HEK293 (cell line): ENCODE results near the gene FASTKD3.

Experiments
- GLIS1 ChIP-seq: fragments of 450-650 bp; formaldehyde crosslinking; IDR thresholded peaks from 2 replicates; pipeline ENCODE4 v1.5.1; 2016; ENCODE audit warnings: missing biosample characterization, missing genetic modification characterization
- HOXD13 ChIP-seq: sonication (generic); formaldehyde crosslinking; IDR thresholded peaks from 2 replicates; pipeline ENCODE4 v1.8.0; 2022; ENCODE audit warnings: missing genetic modification reagents, borderline replicate concordance
- IKZF3 ChIP-seq: fragments of 450-650 bp; IDR thresholded peaks from 2 replicates; pipeline ENCODE4 v1.5.0; 2018; ENCODE audit warnings: missing biosample characterization, mild to moderate bottlenecking, missing genetic modification characterization, moderate library complexity
- KLF10 ChIP-seq: fragments of 450-650 bp; IDR thresholded peaks from 2 replicates; pipeline ENCODE4 v1.5.1; 2018; ENCODE audit warnings: missing biosample characterization, mild to moderate bottlenecking, missing genetic modification characterization
- MEIS1 ChIP-seq: sonication (generic); formaldehyde crosslinking; IDR thresholded peaks from 2 replicates; pipeline ENCODE4 v1.8.1; 2022; ENCODE audit warnings: missing genetic modification reagents, mild to moderate bottlenecking, borderline replicate concordance
- ZBTB7A ChIP-seq: fragments of 450-650 bp; formaldehyde crosslinking; IDR thresholded peaks from 2 replicates; pipeline ENCODE4 v1.5.1; 2016; ENCODE audit warnings: low read depth, missing biosample characterization, missing genetic modification characterization
- ZBTB8A ChIP-seq: fragments of 450-650 bp; formaldehyde crosslinking; IDR thresholded peaks from 2 replicates; pipeline ENCODE4 v1.5.1; 2016; ENCODE audit warnings: missing biosample characterization, missing genetic modification characterization
- ZFP3 ChIP-seq: fragments of 450-650 bp; formaldehyde crosslinking; IDR thresholded peaks from 2 replicates; pipeline ENCODE4 v1.5.1; 2016; ENCODE audit warnings: low read depth, missing biosample characterization, missing genetic modification characterization
- ZFP37 ChIP-seq: fragments of 450-650 bp; formaldehyde crosslinking; IDR thresholded peaks from 2 replicates; pipeline ENCODE4 v1.5.1; 2016; ENCODE audit warnings: missing biosample characterization, missing genetic modification characterization
- ZNF112 ChIP-seq: fragments of 450-650 bp; formaldehyde crosslinking; IDR thresholded peaks from 2 replicates; pipeline ENCODE4 v1.5.0; 2017; ENCODE audit warnings: missing biosample characterization, missing genetic modification characterization
- ZNF133 ChIP-seq: fragments of 450-650 bp; formaldehyde crosslinking; IDR thresholded peaks from 2 replicates; pipeline ENCODE4 v1.5.1; 2016; ENCODE audit warnings: missing biosample characterization, missing genetic modification characterization
- ZNF155 ChIP-seq: fragments of 450-650 bp; formaldehyde crosslinking; IDR thresholded peaks from 2 replicates; pipeline ENCODE4 v1.5.1; 2016; ENCODE audit warnings: missing biosample characterization, missing genetic modification characterization
- ZNF266 ChIP-seq: fragments of 450-650 bp; formaldehyde crosslinking; IDR thresholded peaks from 2 replicates; pipeline ENCODE4 v1.5.1; 2016; ENCODE audit warnings: missing biosample characterization, missing genetic modification characterization, low read depth
- ZNF391 ChIP-seq: fragments of 450-650 bp; formaldehyde crosslinking; IDR thresholded peaks from 2 replicates; pipeline ENCODE4 v1.5.1; 2016; ENCODE audit warnings: low read depth, missing biosample characterization, missing genetic modification characterization, borderline replicate concordance
- ZNF521 ChIP-seq: fragments of 450-650 bp; formaldehyde crosslinking; IDR thresholded peaks from 2 replicates; pipeline ENCODE4 v1.5.1; 2017; ENCODE audit warnings: missing biosample characterization, mild to moderate bottlenecking, missing genetic modification characterization
- ZNF596 ChIP-seq: fragments of 450-650 bp; IDR thresholded peaks from 2 replicates; pipeline ENCODE4 v1.5.0; 2018; ENCODE audit warnings: missing biosample characterization, mild to moderate bottlenecking, missing genetic modification characterization, moderate library complexity
- ZNF658 ChIP-seq: fragments of 450-650 bp; formaldehyde crosslinking; IDR thresholded peaks from 2 replicates; pipeline ENCODE4; 2016; ENCODE audit warnings: missing biosample characterization, missing genetic modification characterization
- ZNF701 ChIP-seq: fragments of 450-650 bp; formaldehyde crosslinking; IDR thresholded peaks from 2 replicates; pipeline ENCODE4 v1.5.1; 2016; ENCODE audit warnings: missing biosample characterization, missing genetic modification characterization
- TF ChIP-seq, protein P1 (sequence below): fragments of 450-650 bp; formaldehyde crosslinking; IDR thresholded peaks from 2 replicates; pipeline ENCODE4 v1.5.1; 2016; ENCODE audit warnings: missing biosample characterization, missing genetic modification characterization
- TF ChIP-seq, protein P2 (sequence below): fragments of 450-650 bp; formaldehyde crosslinking; IDR thresholded peaks from 2 replicates; pipeline ENCODE4 v1.5.1; 2016; ENCODE audit warnings: missing biosample characterization, missing genetic modification characterization
- TF ChIP-seq, protein P3 (sequence below): fragments of 450-650 bp; formaldehyde crosslinking; IDR thresholded peaks from 2 replicates; pipeline ENCODE4 v1.5.1; 2016; ENCODE audit warnings: missing biosample characterization, missing genetic modification characterization
- TF ChIP-seq, protein P4 (sequence below): fragments of 450-650 bp; formaldehyde crosslinking; conservative IDR thresholded peaks from 2 replicates; pipeline ENCODE4 v1.5.1; 2016; ENCODE audit warnings: low read depth, missing biosample characterization, missing genetic modification characterization
- TF ChIP-seq, protein P5 (sequence below): fragments of 450-650 bp; formaldehyde crosslinking; IDR thresholded peaks from 2 replicates; pipeline ENCODE4 v1.5.1; 2017; ENCODE audit warnings: missing biosample characterization, missing genetic modification characterization
- TF ChIP-seq, protein P6 (sequence below): fragments of 450-650 bp; formaldehyde crosslinking; IDR thresholded peaks from 2 replicates; pipeline ENCODE4 v1.5.1; 2016; ENCODE audit warnings: missing biosample characterization, missing genetic modification characterization

FASTKD3 gene

DNA sequence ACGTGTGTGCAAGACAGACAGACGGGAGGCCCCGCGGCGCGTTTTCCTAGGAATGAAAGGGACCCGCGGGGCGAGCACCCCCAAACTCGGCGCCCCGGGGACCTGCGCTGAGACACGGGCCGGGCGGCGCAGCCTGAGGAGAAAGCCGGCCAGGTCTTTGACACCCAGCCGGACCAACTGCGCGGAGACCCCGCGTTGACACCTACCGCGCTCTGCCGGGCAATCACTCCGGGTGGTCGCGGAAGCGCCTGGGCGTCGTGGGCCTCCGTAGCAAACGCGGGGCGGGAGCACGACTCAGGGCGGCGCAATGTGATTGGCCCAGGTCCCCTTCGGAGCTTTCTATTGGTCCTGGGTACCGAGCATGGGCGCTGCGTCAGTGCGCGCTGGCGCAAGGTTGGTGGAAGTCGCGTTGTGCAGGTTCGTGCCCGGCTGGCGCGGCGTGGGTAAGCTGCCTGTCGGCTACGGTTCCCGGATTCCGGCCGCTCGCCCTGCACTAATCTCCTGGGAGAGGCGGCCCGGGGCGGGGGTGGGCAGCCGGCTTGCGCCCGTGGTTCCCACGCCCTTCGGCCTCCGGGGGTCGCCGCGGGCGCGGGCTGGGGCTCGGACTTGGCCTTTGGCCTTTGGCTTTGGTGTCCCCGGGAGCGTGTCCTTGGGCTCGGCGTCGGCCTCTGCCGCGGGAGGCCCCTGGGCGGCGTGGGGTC is at the start of gene FASTKD3, which contains the start of gene MTRR (continued):
- TF ChIP-seq ZNF133 (tag by site-specific recombination) (no peak), ZNF391 (tag by site-specific recombination) (no peak), ZNF701 (tag by site-specific recombination) (no peak), GLIS1 (tag by site-specific recombination) (peak; percentile 98), ZNF266 (tag by site-specific recombination) (no peak), ZFP3 (no peak), ZBTB7A (tag by site-specific recombination) (peak; percentile 95), KLF10 (tag by site-specific recombination) (no peak), ZNF658 (tag by site-specific recombination) (no peak), MEIS1 (CRISPR knock-in tag) (no peak), ZNF596 (peak; percentile 10; the same call in 1 of the 2 replicates), ZFP37 (tag by site-specific recombination) (0 out of 2 replicates have a peak, but pooled peaks have one; percentile 46), ZBTB8A (tag by site-specific recombination) (peak; percentile 89), ZNF112 (tag by site-specific recombination) (no peak), ZNF155 (no peak), ZNF521 (tag by site-specific recombination) (no peak), IKZF3 (no peak), HOXD13 (CRISPR knock-in tag) (no peak)
- TF ChIP-seq, protein P1, sequence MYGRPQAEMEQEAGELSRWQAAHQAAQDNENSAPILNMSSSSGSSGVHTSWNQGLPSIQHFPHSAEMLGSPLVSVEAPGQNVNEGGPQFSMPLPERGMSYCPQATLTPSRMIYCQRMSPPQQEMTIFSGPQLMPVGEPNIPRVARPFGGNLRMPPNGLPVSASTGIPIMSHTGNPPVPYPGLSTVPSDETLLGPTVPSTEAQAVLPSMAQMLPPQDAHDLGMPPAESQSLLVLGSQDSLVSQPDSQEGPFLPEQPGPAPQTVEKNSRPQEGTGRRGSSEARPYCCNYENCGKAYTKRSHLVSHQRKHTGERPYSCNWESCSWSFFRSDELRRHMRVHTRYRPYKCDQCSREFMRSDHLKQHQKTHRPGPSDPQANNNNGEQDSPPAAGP (tag by site-specific recombination): no peak; the same call in 1 of the 2 replicates
- TF ChIP-seq, protein P2, sequence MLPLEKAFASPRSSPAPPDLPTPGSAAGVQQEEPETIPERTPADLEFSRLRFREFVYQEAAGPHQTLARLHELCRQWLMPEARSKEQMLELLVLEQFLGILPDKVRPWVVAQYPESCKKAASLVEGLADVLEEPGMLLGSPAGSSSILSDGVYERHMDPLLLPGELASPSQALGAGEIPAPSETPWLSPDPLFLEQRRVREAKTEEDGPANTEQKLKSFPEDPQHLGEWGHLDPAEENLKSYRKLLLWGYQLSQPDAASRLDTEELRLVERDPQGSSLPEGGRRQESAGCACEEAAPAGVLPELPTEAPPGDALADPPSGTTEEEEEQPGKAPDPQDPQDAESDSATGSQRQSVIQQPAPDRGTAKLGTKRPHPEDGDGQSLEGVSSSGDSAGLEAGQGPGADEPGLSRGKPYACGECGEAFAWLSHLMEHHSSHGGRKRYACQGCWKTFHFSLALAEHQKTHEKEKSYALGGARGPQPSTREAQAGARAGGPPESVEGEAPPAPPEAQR (tag by site-specific recombination): no peak
- TF ChIP-seq, protein P3, sequence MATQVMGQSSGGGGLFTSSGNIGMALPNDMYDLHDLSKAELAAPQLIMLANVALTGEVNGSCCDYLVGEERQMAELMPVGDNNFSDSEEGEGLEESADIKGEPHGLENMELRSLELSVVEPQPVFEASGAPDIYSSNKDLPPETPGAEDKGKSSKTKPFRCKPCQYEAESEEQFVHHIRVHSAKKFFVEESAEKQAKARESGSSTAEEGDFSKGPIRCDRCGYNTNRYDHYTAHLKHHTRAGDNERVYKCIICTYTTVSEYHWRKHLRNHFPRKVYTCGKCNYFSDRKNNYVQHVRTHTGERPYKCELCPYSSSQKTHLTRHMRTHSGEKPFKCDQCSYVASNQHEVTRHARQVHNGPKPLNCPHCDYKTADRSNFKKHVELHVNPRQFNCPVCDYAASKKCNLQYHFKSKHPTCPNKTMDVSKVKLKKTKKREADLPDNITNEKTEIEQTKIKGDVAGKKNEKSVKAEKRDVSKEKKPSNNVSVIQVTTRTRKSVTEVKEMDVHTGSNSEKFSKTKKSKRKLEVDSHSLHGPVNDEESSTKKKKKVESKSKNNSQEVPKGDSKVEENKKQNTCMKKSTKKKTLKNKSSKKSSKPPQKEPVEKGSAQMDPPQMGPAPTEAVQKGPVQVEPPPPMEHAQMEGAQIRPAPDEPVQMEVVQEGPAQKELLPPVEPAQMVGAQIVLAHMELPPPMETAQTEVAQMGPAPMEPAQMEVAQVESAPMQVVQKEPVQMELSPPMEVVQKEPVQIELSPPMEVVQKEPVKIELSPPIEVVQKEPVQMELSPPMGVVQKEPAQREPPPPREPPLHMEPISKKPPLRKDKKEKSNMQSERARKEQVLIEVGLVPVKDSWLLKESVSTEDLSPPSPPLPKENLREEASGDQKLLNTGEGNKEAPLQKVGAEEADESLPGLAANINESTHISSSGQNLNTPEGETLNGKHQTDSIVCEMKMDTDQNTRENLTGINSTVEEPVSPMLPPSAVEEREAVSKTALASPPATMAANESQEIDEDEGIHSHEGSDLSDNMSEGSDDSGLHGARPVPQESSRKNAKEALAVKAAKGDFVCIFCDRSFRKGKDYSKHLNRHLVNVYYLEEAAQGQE (tag by site-specific recombination): no peak
- TF ChIP-seq, protein P4, sequence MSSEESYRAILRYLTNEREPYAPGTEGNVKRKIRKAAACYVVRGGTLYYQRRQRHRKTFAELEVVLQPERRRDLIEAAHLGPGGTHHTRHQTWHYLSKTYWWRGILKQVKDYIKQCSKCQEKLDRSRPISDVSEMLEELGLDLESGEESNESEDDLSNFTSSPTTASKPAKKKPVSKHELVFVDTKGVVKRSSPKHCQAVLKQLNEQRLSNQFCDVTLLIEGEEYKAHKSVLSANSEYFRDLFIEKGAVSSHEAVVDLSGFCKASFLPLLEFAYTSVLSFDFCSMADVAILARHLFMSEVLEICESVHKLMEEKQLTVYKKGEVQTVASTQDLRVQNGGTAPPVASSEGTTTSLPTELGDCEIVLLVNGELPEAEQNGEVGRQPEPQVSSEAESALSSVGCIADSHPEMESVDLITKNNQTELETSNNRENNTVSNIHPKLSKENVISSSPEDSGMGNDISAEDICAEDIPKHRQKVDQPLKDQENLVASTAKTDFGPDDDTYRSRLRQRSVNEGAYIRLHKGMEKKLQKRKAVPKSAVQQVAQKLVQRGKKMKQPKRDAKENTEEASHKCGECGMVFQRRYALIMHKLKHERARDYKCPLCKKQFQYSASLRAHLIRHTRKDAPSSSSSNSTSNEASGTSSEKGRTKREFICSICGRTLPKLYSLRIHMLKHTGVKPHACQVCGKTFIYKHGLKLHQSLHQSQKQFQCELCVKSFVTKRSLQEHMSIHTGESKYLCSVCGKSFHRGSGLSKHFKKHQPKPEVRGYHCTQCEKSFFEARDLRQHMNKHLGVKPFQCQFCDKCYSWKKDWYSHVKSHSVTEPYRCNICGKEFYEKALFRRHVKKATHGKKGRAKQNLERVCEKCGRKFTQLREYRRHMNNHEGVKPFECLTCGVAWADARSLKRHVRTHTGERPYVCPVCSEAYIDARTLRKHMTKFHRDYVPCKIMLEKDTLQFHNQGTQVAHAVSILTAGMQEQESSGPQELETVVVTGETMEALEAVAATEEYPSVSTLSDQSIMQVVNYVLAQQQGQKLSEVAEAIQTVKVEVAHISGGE (tag by site-specific recombination): peak; percentile 87
- TF ChIP-seq, protein P5, sequence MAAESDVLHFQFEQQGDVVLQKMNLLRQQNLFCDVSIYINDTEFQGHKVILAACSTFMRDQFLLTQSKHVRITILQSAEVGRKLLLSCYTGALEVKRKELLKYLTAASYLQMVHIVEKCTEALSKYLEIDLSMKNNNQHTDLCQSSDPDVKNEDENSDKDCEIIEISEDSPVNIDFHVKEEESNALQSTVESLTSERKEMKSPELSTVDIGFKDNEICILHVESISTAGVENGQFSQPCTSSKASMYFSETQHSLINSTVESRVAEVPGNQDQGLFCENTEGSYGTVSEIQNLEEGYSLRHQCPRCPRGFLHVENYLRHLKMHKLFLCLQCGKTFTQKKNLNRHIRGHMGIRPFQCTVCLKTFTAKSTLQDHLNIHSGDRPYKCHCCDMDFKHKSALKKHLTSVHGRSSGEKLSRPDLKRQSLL: no peak
- TF ChIP-seq, protein P6, sequence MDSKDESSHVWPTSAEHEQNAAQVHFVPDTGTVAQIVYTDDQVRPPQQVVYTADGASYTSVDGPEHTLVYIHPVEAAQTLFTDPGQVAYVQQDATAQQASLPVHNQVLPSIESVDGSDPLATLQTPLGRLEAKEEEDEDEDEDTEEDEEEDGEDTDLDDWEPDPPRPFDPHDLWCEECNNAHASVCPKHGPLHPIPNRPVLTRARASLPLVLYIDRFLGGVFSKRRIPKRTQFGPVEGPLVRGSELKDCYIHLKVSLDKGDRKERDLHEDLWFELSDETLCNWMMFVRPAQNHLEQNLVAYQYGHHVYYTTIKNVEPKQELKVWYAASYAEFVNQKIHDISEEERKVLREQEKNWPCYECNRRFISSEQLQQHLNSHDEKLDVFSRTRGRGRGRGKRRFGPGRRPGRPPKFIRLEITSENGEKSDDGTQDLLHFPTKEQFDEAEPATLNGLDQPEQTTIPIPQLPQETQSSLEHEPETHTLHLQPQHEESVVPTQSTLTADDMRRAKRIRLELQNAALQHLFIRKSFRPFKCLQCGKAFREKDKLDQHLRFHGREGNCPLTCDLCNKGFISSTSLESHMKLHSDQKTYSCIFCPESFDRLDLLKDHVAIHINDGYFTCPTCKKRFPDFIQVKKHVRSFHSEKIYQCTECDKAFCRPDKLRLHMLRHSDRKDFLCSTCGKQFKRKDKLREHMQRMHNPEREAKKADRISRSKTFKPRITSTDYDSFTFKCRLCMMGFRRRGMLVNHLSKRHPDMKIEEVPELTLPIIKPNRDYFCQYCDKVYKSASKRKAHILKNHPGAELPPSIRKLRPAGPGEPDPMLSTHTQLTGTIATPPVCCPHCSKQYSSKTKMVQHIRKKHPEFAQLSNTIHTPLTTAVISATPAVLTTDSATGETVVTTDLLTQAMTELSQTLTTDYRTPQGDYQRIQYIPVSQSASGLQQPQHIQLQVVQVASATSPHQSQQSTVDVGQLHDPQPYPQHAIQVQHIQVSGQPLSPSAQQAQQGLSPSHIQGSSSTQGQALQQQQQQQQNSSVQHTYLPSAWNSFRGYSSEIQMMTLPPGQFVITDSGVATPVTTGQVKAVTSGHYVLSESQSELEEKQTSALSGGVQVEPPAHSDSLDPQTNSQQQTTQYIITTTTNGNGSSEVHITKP (tag by site-specific recombination): peak; percentile 84
